Colonic mucosa (tissue), 4 donors: ENCODE measurements around the gene S100PBP. TPM values are rescaled to one million over a fixed set of nuclear protein-coding genes. Genes with fewer than 3 reads are reported as not detected.

Experiments
- DNase-seq: peaks from one replicate; pipeline ENCODE4 v3.0.0-alpha.2; 2020
- H3K27ac ChIP-seq: fragments of 200-600 bp; one replicate; pipeline ENCODE4 v1.8.0; 2021
- H3K27me3 ChIP-seq: fragments of 200-600 bp; one replicate; pipeline ENCODE4 v1.8.0; 2021
- H3K36me3 ChIP-seq: fragments of 200-600 bp; one replicate; pipeline ENCODE4 v1.8.0; 2021
- H3K4me1 ChIP-seq: fragments of 200-600 bp; one replicate; pipeline ENCODE4 v1.8.0; 2021; ENCODE audit warnings: mild to moderate bottlenecking
- H3K4me3 ChIP-seq: fragments of 200-600 bp; one replicate; pipeline ENCODE4 v1.8.0; 2021
- H3K9ac ChIP-seq, 2 donors: one replicate each; pipeline ENCODE4 v1.7.0; 2013; ENCODE audit warnings: control low read depth in 2 of 2, low read depth in 2 of 2, low read length in 2 of 2
- H3K9me3 ChIP-seq: fragments of 200-600 bp; one replicate; pipeline ENCODE4 v1.8.0; 2021
- CTCF ChIP-seq: fragments of 200-600 bp; IDR thresholded peaks from one replicate; pipeline ENCODE4 v1.8.0; 2022; ENCODE audit warnings: antibody characterized with exemption, mild to moderate bottlenecking
- intact Hi-C: fragments of 100-400 bp; cut with DNase I; formaldehyde crosslinking; loops from one replicate; pipeline ENCODE4 v1.14.1; 2022
- total RNA-seq, 2 donors: library from RNA; stranded (reverse); fragmentation: NEBNext Ultra II Directional in 1 of 2; extraction: Animal tissue kit (Norgen Biotek cat#: 25700) in 1 of 2; gene quantifications; one replicate each; pipeline ENCODE4 v1.2.1, GENCODE V29; 2021
- donor health status: healthy.
- donor health status: DM: no; HTN: no; CAD: no.
- donor health status: DM: no; HTN: no; CAD: no.

The S100PBP gene
- total RNA-seq, 2 donors from 2014 or later = 19.0 to 24.9 TPM

- TF ChIP-seq CTCF = no peak
- Histone ChIP-seq H3K9ac (peak overlapping the region in 1 of 2 donors; percentile 18), H3K4me3 (no peak overlapping the region), H3K27me3 (no peaks in the 10 kb centered on the region), H3K27ac (no peak overlapping the region), H3K9me3 (no peaks in the 10 kb centered on the region), H3K36me3 (no peaks in the 10 kb centered on the region), H3K4me1 (no peaks in the 10 kb centered on the region)
- intact Hi-C loops = no loop called here
- no peak for DNase-seq
These were observed 80.6 kb downstream of the S100PBP start for GRCh38 chr1:32898056-32898455.

DNA sequence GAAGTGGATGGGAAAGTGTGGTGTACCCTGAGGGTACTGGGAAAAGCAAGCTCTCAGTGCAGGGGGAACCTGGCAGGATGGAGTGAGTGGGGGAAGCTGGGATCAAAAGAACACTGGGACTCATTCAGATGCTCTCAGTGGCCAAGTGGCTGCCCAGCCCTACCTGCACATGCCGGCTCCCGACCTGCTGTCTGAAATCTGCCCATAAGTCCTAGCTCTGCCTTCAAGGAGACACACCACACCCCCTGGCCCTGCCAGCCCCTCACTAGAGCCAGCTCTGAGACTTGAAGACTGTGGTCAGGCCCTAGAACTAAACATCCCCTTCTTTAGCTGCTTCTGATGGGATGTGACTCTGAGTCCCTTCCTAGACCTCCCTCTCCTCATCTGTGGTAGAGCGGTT lies 81.5 kb downstream of the S100PBP start:
- no peaks in the 10 kb centered on the region for H3K36me3 ChIP-seq
- no peaks in the 10 kb centered on the region for H3K27me3 ChIP-seq
- no peak for DNase-seq
- H3K4me3 ChIP-seq = no peak overlapping the region
- H3K9me3 ChIP-seq = no peaks in the 10 kb centered on the region
- H3K9ac ChIP-seq = peak overlapping the region; percentile 13 to 26
- no peaks in the 10 kb centered on the region for H3K4me1 ChIP-seq
- intact Hi-C loops = no loop called here
- no peak overlapping the region for H3K27ac ChIP-seq
- TF ChIP-seq CTCF = no peak

DNA sequence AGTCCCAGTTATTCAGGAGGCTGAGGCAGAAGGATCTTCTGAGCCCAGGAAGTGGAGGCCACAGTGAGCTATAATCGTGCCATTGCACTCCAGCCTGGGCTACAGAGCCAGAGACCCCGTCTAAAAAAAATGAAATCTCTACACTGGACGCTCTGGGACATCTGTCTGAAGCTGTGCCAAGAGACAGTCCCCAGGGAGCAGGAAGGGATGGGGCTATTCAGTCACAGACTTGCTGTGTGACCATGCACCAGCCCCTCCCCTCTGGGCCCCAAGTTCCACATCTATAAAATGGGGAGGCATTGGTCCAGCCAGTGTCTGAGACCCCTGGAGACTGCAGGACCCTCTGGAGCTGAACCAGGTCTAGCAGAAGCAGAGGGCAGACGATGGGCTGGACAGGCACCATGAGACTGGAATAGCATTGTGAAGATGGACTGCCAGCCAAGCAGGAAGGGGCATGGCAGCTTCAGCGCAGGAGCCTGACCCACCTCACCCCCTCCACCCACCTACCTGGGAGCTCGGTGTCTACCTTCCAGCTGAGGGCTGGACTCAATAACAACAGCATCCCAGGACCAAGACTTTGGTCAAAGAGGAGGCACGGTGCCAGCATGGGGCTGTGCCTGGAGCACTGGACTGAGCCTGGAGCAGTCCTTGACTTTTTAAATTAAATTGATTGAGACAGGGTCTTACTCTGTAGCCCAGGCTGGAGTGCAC lies 82.3 kb downstream of the S100PBP start:
- H3K9me3 ChIP-seq = no peaks in the 10 kb centered on the region
- peak; percentile 68 for DNase-seq

GRCh38 chr1:32900371-32900955 lies 83.0 kb downstream of the S100PBP start:
- Histone ChIP-seq H3K4me1 (no peaks in the 10 kb centered on the region), H3K9me3 (no peaks in the 10 kb centered on the region), H3K27me3 (no peaks in the 10 kb centered on the region), H3K27ac (peak overlapping the region; percentile 83), H3K4me3 (peak overlapping the region; percentile 69), H3K9ac (peak overlapping the region; percentile 94 to 96), H3K36me3 (no peaks in the 10 kb centered on the region)
- DNase-seq = no peak
- intact Hi-C loops = no loop called here
- TF ChIP-seq CTCF = no peak

More for the DNA sequence above, 82.3 kb downstream of the S100PBP start:
- no peak for TF ChIP-seq CTCF
- Histone ChIP-seq H3K4me3 (peak overlapping the region; percentile 69), H3K27me3 (no peaks in the 10 kb centered on the region), H3K36me3 (no peaks in the 10 kb centered on the region), H3K9ac (peak overlapping the region in 1 of 2 donors; percentile 96), H3K27ac (peak overlapping the region; percentile 83), H3K4me1 (no peaks in the 10 kb centered on the region)
- intact Hi-C loops = no loop called here

GRCh38 chr1:32900956-32901822 lies 83.7 kb downstream of the S100PBP start, which contains the start of gene TMEM54:
Gene TMEM54, minus strand, starts transcription at chr1:32901389. Its CDS starts 151 bp downstream, at chr1:32901238.
- Histone ChIP-seq H3K9me3 (no peaks in the 10 kb centered on the region), H3K4me1 (no peaks in the 10 kb centered on the region), H3K36me3 (no peaks in the 10 kb centered on the region), H3K27me3 (no peaks in the 10 kb centered on the region), H3K27ac (peak within 1 kb of the TSS; percentile 83), H3K4me3 (peak within 1 kb of the TSS; percentile 69), H3K9ac (peak within 1 kb of the TSS; percentile 94 to 96)
- peak; percentile 81 for DNase-seq
- TF ChIP-seq CTCF = no peak
- intact Hi-C loops = no loop called here
